NCI-H1436 treated with DMSO at 0.1 percent for 48 hours (cell line): ENCODE results near the gene GC.
"Not testable (repeated sequence)": the region's sequence is repeated elsewhere in the genome, so short reads cannot be mapped to it uniquely, and the experiment has no call there.

Experiments
- DNase-seq: peaks from one replicate; lab custom pipeline; 2025; lab: John Stamatoyannopoulos, UW

GC gene

GRCh38 chr4:71765821-71766383 is 18.0 kb downstream of the GC start:
- DNase-seq = no peak

GRCh38 chr4:71765350-71765749 is 18.5 kb downstream of the GC start:
- no peak for DNase-seq

DNA sequence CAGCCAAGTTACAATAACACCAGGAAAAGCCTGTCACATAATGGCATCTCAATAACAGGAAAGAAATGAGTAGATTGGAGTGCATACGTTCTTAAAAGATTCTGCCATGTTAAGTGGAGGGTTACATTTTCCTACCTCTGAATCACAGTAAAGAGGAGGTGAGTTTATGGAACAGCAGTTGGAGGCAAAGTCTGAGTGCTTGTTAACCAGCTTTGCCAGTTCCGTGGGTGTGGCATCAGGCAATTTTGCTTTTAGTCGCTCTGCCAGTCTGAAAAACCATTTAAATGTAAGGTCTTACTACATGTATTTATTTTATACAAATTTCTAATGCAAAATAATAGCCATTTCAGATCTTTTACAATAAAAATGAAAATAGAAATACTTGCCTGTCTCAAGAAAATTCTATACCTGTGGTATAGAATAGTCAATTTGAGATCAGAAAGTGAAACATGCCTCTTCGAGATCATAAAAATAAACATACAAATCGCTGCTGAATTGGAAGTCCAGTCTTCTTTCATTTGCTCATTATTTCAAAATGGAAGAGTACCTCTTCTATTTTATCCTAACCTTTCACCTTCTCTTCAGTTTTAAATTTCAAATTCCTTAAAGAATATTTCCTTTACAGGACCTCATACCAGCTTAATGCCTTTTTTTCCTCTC is 31.4 kb downstream of the GC start:
- DNase-seq = no peak

GRCh38 chr4:71749008-71749594 is 34.8 kb downstream of the GC start:
- no peak for DNase-seq

GRCh38 chr4:71746379-71746778 is 37.5 kb downstream of the GC start:
- DNase-seq = no peak

GRCh38 chr4:71738782-71739181 is 45.1 kb downstream of the GC start:
- not testable (repeated sequence) for DNase-seq

DNA sequence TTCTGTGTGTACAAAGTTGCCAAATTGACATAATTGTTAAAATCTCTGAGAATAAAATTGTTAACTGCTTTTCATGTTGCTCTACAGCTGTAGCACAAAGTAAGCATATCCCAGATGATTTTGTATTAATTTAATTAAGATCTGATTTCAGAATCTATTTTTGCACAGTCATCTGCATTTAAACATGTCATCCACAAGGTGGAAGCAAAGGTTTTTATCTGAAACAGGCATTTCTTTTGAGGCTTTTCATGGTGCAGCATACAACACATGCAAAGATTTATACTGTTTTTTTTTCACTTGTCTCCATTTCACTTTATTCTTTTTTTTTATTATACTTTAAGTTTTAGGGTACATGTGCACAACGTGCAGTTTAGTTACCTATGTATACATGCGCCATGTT is 51.2 kb downstream of the GC start:
- no peak for DNase-seq

DNA sequence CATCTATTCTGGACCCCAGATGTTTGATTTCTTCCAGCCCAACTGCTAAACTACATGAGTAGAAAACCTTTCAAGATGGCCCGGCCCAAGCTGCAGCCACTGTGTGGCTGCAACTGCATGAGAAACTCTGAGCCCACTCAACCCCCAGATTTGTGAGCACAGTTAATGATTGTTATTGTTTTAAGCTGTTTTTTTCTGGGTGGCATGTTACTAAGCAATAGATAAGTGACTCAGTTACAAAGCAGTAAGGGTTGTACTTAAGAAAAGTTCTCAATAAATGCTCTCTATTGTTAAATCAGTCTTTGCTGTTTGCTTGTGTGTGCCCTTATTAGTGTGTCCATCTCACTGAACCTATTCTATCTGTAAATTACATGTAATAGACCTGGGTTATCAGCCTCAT is 51.8 kb downstream of the GC start:
- DNase-seq = no peak

DNA sequence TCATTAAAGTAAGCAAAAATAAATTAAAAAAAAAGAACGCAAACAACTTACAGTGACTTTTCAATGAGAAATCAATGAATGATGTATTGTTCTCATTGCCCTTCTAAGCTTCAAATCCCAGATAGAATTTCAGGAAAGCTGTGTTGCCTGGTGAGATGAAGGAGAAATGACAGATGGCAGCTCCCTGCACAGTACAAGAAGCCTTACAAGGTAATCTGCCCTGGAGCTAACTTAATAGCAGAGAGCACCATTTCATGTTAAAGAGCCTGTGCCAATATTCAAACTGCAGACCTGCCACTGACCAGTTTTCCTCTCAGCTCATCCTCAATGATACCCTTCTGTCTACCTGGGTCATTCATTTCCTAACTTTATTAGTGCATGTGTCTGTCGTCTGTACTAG is 54.0 kb downstream of the GC start:
- DNase-seq = no peak

- DNase-seq = no peak
Observed at GRCh38 chr4:71713611-71714203, 70.2 kb downstream of the GC start.

- DNase-seq = no peak
Observed at GRCh38 chr4:71711985-71712348, 71.9 kb downstream of the GC start.

DNA sequence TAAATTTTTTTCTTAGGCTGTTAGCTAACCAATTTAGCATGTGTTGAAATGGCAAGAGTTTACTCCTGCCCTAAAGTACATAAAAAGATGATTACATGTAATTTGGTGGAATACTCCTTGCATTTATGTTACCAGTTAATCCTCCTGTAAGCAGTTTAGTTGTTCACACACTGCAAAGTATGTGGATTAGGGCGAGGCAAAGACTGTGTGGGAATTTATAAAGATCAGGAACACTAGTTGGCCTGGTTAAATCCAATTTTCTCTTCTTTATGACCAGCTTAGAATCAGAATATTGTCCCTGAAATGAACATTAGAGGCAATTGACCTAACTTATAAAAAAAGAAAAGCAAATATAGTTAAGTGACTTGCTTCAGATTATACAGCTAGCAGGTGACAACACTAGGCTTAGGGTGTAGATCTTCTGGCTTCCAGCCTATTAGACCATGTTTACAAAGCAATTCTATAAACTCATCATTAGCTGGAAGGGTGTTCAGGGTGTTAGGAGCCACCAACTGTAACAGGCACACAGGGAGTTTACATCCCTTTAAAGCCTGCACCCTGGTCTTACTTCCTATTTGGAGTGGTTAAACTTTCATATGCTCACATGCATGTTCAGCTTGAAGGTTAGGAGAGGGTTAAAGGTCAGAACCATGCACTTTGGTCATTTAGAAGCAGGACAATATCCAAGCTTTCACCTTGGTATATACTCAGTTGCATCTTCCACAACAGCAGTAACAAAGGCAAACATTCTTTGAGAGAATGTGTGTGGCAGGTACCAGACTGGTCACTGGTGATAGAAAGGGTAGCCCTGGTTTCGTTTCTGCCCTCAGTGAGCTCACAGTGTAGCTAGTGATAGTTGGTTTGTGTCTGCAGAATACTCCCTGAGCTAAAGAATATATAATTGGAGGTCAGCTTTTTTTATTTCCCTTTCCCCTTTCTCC is 72.6 kb downstream of the GC start:
- no peak for DNase-seq

DNA sequence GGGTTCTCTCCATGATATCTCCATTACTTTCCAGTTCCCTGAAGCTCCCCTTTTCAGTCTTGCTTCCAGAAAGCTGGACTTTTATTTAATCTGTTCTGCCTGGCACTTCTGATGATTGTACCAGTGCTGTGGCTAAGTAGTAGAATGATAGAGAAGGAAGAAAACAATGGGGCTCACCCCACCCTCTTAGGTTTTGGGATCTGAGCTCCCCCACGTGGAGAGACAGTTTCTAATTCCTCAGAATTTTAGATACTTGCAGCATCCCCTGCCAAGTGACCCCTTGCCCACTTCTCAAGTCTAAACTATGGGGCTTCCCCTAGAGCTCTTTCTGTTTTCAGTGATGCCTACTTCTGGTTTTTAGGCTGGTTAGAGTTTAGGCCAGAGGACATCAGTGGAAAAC is 73.9 kb downstream of the GC start:
- no peak for DNase-seq

DNA sequence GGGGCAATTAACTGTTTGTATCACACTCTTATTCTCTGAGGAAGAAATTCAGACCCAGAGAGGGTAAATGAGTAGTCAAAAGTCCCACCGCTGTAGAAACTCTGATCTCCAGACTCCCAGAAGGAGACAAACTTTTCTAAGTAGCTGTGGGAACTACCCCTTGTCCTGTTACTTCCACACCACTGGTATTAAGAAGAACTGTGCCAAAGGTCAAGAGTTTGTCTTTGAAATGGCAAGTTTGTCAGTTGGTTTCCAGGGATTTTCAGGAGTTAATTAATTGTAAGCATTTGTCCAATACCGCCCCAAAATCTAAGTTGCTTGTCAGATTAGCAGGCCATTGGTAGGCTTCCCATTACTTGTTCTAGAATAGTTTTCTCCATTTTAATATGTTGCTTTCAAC is 85.7 kb downstream of the GC start:
- no peak for DNase-seq

DNA sequence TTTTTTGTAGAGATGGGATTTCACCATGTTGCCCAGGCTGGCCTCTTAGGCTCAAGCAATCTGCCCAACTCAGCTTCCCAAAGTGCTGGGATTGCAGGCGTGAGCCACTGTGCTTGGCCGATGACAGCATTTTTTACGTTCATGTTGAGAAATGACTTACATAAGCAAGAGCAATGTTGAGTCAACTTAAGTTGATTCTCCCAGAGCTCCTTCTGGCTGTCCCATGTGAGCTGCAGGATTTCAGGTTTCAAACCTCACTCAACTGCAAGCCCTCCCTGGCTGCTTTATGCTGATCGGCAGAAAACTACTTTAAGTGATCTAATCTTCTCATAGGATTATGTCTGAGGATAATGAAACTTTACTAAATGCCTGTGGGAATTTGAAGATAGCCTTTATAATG is 86.8 kb downstream of the GC start:
- DNase-seq = no peak

DNA sequence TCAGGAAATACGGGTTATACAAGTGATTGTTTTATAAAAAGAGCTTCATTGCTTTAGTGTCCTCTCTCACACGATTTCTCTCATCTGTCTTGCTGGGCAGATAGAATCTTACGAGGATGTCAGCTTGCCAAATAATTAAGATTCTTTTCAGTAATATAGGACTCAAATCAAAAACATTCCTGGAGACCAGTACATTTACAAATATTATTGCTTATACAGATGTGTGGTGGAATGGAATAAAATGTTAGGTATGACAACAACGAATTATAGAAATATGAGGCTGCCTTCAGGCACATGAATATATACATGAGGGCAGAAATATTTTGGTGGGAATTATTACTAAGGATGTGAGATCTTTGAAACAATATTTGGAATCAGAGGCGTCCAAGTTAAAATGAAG is 88.9 kb downstream of the GC start:
- no peak for DNase-seq

DNA sequence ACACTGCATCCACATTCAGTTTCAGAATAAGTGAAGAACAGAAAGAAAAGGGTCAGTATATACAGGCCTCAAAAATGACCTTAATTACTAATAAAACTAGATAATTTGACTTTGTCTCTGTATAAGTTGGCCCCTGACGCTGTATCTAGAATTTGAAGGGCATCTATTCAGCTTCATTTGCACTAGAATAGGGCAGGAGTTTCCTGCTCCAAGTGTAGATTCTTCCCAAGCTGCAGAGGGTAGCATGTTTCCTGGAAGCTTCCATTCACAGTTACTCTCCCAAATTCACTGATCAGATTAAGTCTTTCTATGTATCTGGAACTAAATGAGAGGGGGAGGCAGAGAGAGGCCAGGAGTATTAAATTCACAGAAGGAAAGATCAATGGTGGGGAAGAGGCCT is 90.9 kb downstream of the GC start:
- no peak for DNase-seq

DNA sequence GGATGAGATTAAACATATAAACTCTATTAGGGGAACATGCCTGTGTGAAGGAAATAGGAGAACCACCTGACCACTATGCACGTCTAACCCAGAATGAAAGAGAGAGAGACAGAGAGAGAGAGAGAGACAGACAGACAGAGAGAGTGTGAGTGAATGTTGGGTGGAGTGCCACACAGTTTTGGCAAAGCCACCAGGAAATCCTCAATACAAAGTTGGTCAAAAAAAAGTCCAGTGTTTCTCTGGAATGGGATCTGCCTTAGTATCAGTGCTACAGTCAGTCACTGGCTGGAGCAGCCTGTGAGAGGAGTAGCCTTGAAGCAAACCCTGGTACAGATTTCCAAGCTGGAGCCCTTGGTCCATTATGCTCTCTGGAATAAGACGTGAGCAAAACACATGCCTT is 91.7 kb downstream of the GC start:
- DNase-seq = no peak
